Smooth muscle cell (in vitro differentiated cells): ENCODE measurements around the gene IGSF10. TPM values are rescaled to one million over a fixed set of nuclear protein-coding genes. Genes with fewer than 3 reads are reported as not detected.

Experiments
- DNase-seq: peaks from one replicate; lab custom pipeline; 2025; ENCODE audit not compliant: unreplicated experiment; lab: John Stamatoyannopoulos, UW
- H2AFZ ChIP-seq: fragments of 200-600 bp; sonication (generic); 2 replicates; pipeline ENCODE4 v1.6.0; 2016; ENCODE audit warnings: antibody characterized with exemption, low read depth, mild to moderate bottlenecking
- H3F3A ChIP-seq: fragments of 200-600 bp; sonication (generic); 2 replicates; pipeline ENCODE4 v1.6.0; 2017; ENCODE audit warnings: antibody characterized with exemption, low read depth
- H3K27ac ChIP-seq: fragments of 200-600 bp; sonication (generic); 2 replicates; pipeline ENCODE4 v1.5.1; 2016; ENCODE audit warnings: low read depth, mild to moderate bottlenecking
- H3K27me3 ChIP-seq: fragments of 200-600 bp; sonication (generic); 2 replicates; pipeline ENCODE4 v1.6.1; 2016; ENCODE audit warnings: low read depth, mild to moderate bottlenecking
- H3K36me3 ChIP-seq: fragments of 200-600 bp; sonication (generic); 2 replicates; pipeline ENCODE4 v1.5.1; 2016; ENCODE audit warnings: low read depth
- H3K4me1 ChIP-seq: fragments of 200-600 bp; sonication (generic); 2 replicates; pipeline ENCODE4 v1.5.1; 2016; ENCODE audit warnings: low read depth
- H3K4me2 ChIP-seq: fragments of 200-600 bp; sonication (generic); 2 replicates; pipeline ENCODE4 v1.6.0; 2016; ENCODE audit warnings: mild to moderate bottlenecking
- H3K4me3 ChIP-seq: fragments of 200-600 bp; sonication (generic); 2 replicates; pipeline ENCODE4 v1.5.1; 2016; ENCODE audit warnings: mild to moderate bottlenecking
- H3K79me2 ChIP-seq: fragments of 200-600 bp; sonication (generic); 2 replicates; pipeline ENCODE4 v1.6.0; 2016; ENCODE audit warnings: low read depth, mild to moderate bottlenecking
- H3K9ac ChIP-seq: fragments of 200-600 bp; sonication (generic); 2 replicates; pipeline ENCODE4 v1.6.0; 2016; ENCODE audit warnings: low read depth
- H3K9me3 ChIP-seq: fragments of 200-600 bp; sonication (generic); replicated peaks from 2 replicates; pipeline ENCODE4 v1.5.1; 2016; ENCODE audit warnings: low read depth
- H4K20me1 ChIP-seq: fragments of 200-600 bp; sonication (generic); 2 replicates; pipeline ENCODE4 v1.6.0; 2016; ENCODE audit warnings: low read depth
- WGBS: methylation state at CpG from one replicate; pipeline ENCODE4 v1.1.7; 2016; ENCODE audit warnings: low lambda C conversion rate; 5-methylcytosine and 5-hydroxymethylcytosine counted together
- polyA plus RNA-seq: library from polyadenylated mRNA; unstranded; fragments of >200 nt; fragmentation: Nextera tagmentation; extraction: Ambion mirVana; gene quantifications from 2 replicates; pipeline ENCODE4 v1.2.1, GENCODE V29; 2016
- total RNA-seq: library from RNA; depleted of rRNA; stranded (reverse); fragments of >200 nt; gene quantifications from 2 replicates; pipeline ENCODE4 v1.2.3, GENCODE V29; 2014
- TF ChIP-seq, protein P1 (sequence below): fragments of 200-600 bp; sonication (generic); IDR thresholded peaks from 2 replicates; pipeline ENCODE4 v1.5.1; 2017; ENCODE audit warnings: borderline replicate concordance, mild to moderate bottlenecking, antibody characterized with exemption; ENCODE audit not compliant: insufficient read depth, poor library complexity, severe bottlenecking

The IGSF10 gene
- total and polyA plus RNA-seq, 2 experiments from 2014 or later, result 1.3 TPM; not detected in 1

DNA sequence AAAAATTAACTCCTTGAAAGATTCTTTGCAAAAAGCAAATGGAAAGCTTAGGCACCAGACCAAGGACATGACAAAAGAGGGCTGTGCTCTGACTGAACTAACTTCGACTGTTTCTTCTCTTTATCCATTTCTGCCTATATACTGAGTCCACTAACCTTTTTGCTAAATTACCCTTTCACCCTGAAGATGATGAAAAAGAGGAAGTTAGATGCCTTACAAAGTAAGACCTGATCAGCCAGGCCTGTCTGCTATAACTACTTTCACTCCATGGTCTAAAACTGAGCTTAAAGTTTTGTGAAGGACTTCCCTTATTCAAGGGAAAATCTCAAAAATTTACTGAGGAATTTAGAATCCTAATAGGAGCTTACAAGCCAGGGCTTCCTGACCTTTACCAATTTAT is 6.2 kb upstream of the IGSF10 start:
- 100% methylated on average over 1 of the region's 1 CpG for whole genome bisulfite sequencing
- Histone ChIP-seq H3K79me2 (no peaks in the 10 kb centered on the region), H3K36me3 (no peaks in the 10 kb centered on the region), H3K9me3 (no peaks in the 10 kb centered on the region), H3K27ac (no peak overlapping the region), H3K27me3 (peaks cover 2% of the 10 kb centered on the region), H3K4me2 (no peak overlapping the region), H3K9ac (no peak overlapping the region), H3K4me1 (no peaks in the 10 kb centered on the region), H3K4me3 (no peak overlapping the region), H2AFZ (no peak overlapping the region), H3F3A (no peaks in the 10 kb centered on the region), H4K20me1 (no peaks in the 10 kb centered on the region)
- DNase-seq, result no peak
- TF ChIP-seq, protein P1, sequence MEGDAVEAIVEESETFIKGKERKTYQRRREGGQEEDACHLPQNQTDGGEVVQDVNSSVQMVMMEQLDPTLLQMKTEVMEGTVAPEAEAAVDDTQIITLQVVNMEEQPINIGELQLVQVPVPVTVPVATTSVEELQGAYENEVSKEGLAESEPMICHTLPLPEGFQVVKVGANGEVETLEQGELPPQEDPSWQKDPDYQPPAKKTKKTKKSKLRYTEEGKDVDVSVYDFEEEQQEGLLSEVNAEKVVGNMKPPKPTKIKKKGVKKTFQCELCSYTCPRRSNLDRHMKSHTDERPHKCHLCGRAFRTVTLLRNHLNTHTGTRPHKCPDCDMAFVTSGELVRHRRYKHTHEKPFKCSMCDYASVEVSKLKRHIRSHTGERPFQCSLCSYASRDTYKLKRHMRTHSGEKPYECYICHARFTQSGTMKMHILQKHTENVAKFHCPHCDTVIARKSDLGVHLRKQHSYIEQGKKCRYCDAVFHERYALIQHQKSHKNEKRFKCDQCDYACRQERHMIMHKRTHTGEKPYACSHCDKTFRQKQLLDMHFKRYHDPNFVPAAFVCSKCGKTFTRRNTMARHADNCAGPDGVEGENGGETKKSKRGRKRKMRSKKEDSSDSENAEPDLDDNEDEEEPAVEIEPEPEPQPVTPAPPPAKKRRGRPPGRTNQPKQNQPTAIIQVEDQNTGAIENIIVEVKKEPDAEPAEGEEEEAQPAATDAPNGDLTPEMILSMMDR, result no peak

DNA sequence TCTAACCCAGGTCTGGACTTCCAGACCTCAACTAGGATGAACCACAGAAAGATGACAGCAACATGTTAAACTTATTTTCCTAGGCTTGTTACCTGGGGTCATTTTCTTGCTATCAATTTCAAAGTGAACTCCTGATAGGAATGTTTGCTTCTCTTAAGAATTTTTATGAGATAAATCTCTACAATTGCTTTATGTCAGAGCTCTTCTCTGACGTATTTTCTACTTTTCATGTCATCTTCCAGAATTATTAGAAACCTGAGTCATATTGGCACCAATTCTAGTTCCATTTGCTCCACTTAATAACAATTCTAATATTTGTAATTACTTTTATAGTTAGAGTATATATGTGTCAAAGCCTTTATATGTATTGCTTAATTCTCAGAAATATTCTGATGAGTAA is 2.1 kb upstream of the IGSF10 start:
- Histone ChIP-seq H3K9ac (no peak overlapping the region), H3K4me1 (no peaks in the 10 kb centered on the region), H3K79me2 (no peaks in the 10 kb centered on the region), H3K27ac (no peak overlapping the region), H2AFZ (no peak overlapping the region), H3K36me3 (no peaks in the 10 kb centered on the region), H3F3A (no peaks in the 10 kb centered on the region), H3K9me3 (no peaks in the 10 kb centered on the region), H4K20me1 (no peaks in the 10 kb centered on the region), H3K27me3 (peaks cover 18% of the 10 kb centered on the region), H3K4me3 (no peak overlapping the region), H3K4me2 (no peak overlapping the region)
- TF ChIP-seq, protein P1, result no peak
- 91% methylated on average over 1 of the region's 1 CpG for WGBS
- no peak for DNase-seq

DNA sequence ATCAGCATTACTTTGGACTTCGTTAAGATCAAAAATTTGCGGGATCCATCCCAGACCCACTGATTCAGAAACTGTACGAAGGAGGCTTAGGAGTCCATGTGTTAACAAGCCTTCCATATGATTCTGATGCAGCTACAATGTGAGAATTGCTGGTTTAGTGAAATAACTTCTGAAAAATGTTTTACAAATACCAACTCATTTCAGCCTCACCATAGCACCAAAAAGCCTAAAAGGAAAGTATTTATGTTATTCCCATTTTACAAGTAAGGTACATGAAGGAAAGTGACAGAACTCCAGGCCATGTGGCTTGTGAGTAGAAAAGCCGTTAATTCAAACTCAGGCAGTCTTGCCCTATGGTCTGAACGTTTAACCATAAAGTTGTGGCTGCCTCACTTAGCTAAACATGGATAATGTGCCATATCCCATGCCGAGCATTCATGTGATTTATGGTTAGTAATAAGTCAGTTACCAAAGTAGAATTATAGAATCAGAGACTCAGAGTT is 1.5 kb upstream of the IGSF10 start:
- 89% methylated on average over 6 of the region's 6 CpGs for WGBS
- peaks cover 18% of the 10 kb centered on the region for H3K27me3 ChIP-seq
- no peaks in the 10 kb centered on the region for H3K9me3 ChIP-seq
- H3K4me1 ChIP-seq, result no peaks in the 10 kb centered on the region
- no peak overlapping the region for H3K27ac ChIP-seq
- no peak overlapping the region for H3K4me2 ChIP-seq
- TF ChIP-seq, protein P1, result no peak
- H3K79me2 ChIP-seq, result no peaks in the 10 kb centered on the region
- no peaks in the 10 kb centered on the region for H4K20me1 ChIP-seq
- DNase-seq, result no peak
- H3K4me3 ChIP-seq, result no peak overlapping the region
- H3K36me3 ChIP-seq, result no peaks in the 10 kb centered on the region
- no peak overlapping the region for H2AFZ ChIP-seq
- no peak overlapping the region for H3K9ac ChIP-seq
- H3F3A ChIP-seq, result no peaks in the 10 kb centered on the region

DNA sequence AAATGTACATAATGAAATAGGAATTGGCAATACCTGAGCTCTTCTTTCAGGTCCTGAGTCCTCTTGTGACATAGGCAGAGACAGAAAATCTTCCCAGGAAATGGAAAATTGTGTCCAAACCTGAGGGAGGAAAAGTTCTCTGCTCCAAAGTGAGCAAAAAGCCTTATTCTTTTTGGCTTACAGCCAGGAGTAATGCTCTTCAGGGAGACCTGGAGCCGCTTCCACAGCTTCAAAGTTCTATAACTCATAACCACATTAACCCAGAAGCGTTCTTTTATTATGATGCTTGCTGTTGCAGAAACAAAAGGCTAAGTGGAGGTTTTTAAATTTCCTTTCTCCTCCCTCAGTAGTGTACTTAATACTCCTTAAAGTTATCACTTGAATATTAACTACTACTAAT is 633 bp downstream of the IGSF10 start:
- Histone ChIP-seq H3K79me2 (no peaks in the 10 kb centered on the region), H3K9ac (no peak overlapping the region), H3K4me1 (no peaks in the 10 kb centered on the region), H3K4me3 (peak overlapping the region; percentile 67), H3K27ac (no peak overlapping the region), H2AFZ (peak overlapping the region; percentile 28), H3K4me2 (peak overlapping the region; percentile 95), H3K36me3 (no peaks in the 10 kb centered on the region), H3K27me3 (peaks cover 18% of the 10 kb centered on the region), H3K9me3 (no peaks in the 10 kb centered on the region), H4K20me1 (no peaks in the 10 kb centered on the region), H3F3A (no peaks in the 10 kb centered on the region)
- TF ChIP-seq, protein P1, result no peak
- WGBS, result 72% methylated on average over 2 of the region's 2 CpGs
- no peak for DNase-seq
